Measurements from ENCODE around the gene FCHSD2.

The FCHSD2 gene

GRCh38 chr11:73011126-73011817 lies 130.8 kb downstream of the FCHSD2 start:
- no peak for DNase-seq (ENCODE audit: low spot score)
- no peak overlapping the region for H3K4me3 ChIP-seq
- TF ChIP-seq, protein P1, sequence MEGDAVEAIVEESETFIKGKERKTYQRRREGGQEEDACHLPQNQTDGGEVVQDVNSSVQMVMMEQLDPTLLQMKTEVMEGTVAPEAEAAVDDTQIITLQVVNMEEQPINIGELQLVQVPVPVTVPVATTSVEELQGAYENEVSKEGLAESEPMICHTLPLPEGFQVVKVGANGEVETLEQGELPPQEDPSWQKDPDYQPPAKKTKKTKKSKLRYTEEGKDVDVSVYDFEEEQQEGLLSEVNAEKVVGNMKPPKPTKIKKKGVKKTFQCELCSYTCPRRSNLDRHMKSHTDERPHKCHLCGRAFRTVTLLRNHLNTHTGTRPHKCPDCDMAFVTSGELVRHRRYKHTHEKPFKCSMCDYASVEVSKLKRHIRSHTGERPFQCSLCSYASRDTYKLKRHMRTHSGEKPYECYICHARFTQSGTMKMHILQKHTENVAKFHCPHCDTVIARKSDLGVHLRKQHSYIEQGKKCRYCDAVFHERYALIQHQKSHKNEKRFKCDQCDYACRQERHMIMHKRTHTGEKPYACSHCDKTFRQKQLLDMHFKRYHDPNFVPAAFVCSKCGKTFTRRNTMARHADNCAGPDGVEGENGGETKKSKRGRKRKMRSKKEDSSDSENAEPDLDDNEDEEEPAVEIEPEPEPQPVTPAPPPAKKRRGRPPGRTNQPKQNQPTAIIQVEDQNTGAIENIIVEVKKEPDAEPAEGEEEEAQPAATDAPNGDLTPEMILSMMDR (IDR thresholded peaks at IDR 0.05): no peak
- no peak overlapping the region for H3K27ac ChIP-seq

- TF ChIP-seq, protein P1 (IDR thresholded peaks at IDR 0.05): no peak
- Histone ChIP-seq H3K27ac (no peak overlapping the region), H3K4me3 (no peak overlapping the region)
- DNase-seq (ENCODE audit: low spot score): no peak
Measured at GRCh38 chr11:73009972-73010371, 132.1 kb downstream of the FCHSD2 start.

DNA sequence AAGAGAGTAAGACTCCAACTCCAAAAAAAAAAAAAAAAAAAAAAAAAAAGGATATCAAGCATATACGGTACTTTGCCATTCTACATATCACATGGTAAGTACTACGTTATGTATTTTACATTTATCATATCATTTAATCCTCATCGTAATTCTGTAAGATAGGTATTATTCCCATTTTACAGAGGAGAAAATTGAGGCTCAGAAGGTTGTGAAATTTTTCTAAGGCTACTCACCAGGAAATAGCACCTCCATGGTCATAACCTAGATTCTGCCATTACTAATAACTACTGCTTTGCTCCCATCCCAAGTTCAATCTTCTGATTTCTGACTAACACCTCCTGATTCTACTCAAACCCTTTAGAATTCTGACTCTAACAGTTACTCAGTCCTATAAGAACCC lies 138.0 kb downstream of the FCHSD2 start:
- H3K4me3 ChIP-seq: no peak overlapping the region
- no peak overlapping the region for H3K27ac ChIP-seq
- TF ChIP-seq, protein P1 (IDR thresholded peaks at IDR 0.05): no peak
- no peak for DNase-seq (ENCODE audit: low spot score)

- no peak for DNase-seq (ENCODE audit: low spot score)
- Histone ChIP-seq H3K4me3 (no peak overlapping the region), H3K27ac (no peak overlapping the region)
- TF ChIP-seq, protein P1 (IDR thresholded peaks at IDR 0.05): no peak
Measured at GRCh38 chr11:73003088-73003487, 139.0 kb downstream of the FCHSD2 start.

GRCh38 chr11:73002214-73002613 lies 139.9 kb downstream of the FCHSD2 start:
- H3K27ac ChIP-seq: no peak overlapping the region

GRCh38 chr11:73001615-73002014 lies 140.5 kb downstream of the FCHSD2 start:
- DNase-seq (ENCODE audit: low spot score): no peak
- no peak overlapping the region for H3K27ac ChIP-seq
- TF ChIP-seq, protein P1 (IDR thresholded peaks at IDR 0.05): no peak
- H3K4me3 ChIP-seq: no peak overlapping the region

More at GRCh38 chr11:73002214-73002613, 139.9 kb downstream of the FCHSD2 start:
- TF ChIP-seq, protein P1 (IDR thresholded peaks at IDR 0.05): no peak
- H3K4me3 ChIP-seq: no peak overlapping the region
- no peak for DNase-seq (ENCODE audit: low spot score)

DNA sequence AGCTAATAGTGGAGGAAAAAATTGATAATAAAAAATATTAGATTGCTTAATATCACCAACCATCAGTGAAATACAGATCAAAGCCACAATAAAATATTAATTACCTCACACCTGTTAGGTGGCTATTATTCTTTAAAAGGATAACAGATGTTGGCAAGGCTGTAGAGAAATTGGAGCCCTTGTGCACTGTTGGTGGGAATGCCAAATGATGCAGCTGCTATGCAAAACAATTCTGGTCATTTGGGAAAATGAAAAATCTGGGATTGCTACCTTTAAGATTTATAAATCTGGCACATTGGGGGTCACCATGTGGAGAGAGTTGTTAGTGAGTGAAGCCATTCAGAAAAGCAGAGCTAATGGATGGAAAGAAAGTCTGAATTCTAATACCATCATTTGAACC lies 143.4 kb downstream of the FCHSD2 start:
- DNase-seq (ENCODE audit: low spot score): no peak
- Histone ChIP-seq H3K4me3 (no peak overlapping the region), H3K27ac (no peak overlapping the region)
- TF ChIP-seq, protein P1 (IDR thresholded peaks at IDR 0.05): no peak
